Panc1 (cell line): ENCODE results near the gene TSHZ2.
"Not testable (repeated sequence)": the region's sequence is repeated elsewhere in the genome, so short reads cannot be mapped to it uniquely, and the experiment has no call there.

ENCODE experiments used
- CTCF ChIP-seq: fragments of 450-650 bp; IDR thresholded peaks from 2 replicates; pipeline ENCODE4 v1.5.1; 2017; ENCODE audit warnings: mild to moderate bottlenecking
- POLR2AphosphoS5 ChIP-seq: IDR thresholded peaks from 2 replicates; pipeline ENCODE4 v1.6.1; 2012; ENCODE audit warnings: mild to moderate bottlenecking, low read depth, low read length, moderate library complexity
- REST ChIP-seq, 2 experiments: IDR thresholded peaks; 2 replicates each; pipeline ENCODE4 v1.6.1; 2011 to 2012; ENCODE audit warnings: low read depth in 2 of 2, control low read depth in 1 of 2, low read length in 1 of 2, mild to moderate bottlenecking in 1 of 2, moderate library complexity in 1 of 2; ENCODE audit not compliant: insufficient read depth in 1 of 2

- not testable (repeated sequence) for TF ChIP-seq CTCF; POLR2AphosphoS5; REST (IDR thresholded peaks at IDR 0.05; ENCODE audit: insufficient read depth in 1 of 2, low read depth in 2 of 2, low read length in 1 of 2)
These were observed 441.7 kb downstream of the TSHZ2 start for GRCh38 chr20:53413845-53414244.
